Epidermal melanocyte (primary cell): ENCODE results near the gene PARS2.

ENCODE experiments used
- DNase-seq: peaks from one replicate; pipeline ENCODE4 v3.0.0; 2011; ENCODE audit warnings: low spot score; ENCODE audit not compliant: insufficient read length

PARS2 gene

DNA sequence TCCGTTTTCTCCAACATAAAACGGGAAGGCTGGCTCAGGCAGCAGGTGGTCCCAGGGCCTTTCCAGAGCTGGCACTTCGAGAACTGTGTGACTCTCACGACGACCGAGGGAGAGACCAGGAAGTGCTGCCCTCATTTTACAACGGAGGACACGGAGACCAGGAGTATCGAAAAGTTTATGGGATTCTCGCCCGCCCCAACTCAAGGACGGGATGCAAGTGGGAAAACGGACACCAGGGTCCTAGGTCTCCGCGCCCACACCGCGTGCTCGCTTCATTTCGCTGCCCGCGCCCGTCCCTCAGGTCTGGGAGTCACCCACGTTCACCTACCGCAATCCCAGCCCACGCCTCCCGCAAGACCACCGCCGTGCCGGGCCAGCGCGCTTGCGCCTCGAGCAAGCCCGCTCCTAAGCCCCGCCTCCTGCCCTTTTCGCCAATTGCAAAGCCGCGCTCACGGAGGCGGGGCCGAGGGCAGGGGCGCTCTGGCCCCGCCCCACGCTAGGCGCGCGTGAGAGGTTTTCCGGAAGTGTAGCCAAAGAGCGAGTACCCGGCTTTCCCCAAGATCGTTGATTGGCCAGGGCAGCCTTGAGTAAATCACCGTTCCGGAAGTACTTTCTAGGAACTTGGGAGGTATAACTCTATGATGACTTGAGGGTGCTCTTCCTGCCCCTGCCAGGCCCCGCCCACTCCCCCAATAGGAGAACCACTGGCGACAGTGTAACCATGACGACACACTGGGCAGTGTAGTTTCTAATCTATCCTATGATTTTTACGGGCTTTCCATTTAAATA is at the start of gene PARS2:
Gene PARS2, minus strand, starts transcription at position 391 of the 789 bp plus-strand sequence. CDS start 5,362 bp downstream, outside the sequence.
- peak; percentile 98 for DNase-seq

DNA sequence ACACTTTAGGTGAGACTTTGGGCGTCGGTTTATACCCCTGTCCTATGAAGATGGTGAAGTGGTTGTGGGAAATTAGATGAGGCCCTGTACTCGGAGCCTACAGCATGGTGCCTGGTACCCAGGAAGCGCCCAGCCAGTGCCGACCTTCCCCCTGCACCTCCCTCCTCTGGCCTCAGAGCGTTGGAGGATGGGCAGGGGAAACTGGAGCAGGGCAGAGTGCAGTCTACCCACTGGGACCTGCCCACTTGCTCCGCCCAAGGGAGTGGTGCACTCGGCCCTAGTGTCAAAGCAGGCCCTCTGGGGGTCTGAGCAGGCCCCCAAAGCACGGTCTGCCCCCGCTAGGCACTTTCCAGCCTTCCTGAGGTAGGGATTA is 49.8 kb upstream of the PARS2 start:
- DNase-seq: no peak

DNA sequence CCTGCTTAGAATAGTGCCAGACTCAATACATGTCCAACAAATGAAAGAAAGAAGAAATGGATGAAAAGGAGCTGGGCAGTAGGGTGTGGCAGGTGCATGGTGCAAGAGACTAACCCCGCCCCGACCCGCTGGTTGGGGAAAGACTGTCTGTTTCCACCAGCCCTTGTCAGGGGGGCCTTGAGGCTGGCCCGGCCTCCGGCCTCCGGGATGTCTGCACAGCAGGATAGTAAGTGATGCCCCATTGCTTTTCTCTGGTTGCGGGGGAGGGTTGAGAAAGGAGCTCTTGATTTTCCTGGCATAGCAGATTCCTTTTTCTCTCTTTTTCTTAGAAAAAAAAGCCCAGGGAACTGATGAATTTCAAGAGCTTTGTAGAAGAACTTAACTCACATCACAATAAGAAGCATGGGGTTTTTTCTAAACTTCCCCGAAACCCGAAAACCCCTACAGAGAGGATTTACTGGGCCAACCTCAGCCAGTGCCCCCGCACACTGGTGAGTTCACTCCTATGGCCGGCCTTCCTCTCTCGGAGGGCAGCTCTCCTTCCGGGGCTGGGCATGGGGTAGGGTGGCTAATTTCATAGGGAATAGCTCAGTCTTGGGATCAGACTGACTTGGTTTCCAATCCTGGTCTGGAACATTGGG is 49.3 kb upstream of the PARS2 start:
- DNase-seq: peak; percentile 8

DNA sequence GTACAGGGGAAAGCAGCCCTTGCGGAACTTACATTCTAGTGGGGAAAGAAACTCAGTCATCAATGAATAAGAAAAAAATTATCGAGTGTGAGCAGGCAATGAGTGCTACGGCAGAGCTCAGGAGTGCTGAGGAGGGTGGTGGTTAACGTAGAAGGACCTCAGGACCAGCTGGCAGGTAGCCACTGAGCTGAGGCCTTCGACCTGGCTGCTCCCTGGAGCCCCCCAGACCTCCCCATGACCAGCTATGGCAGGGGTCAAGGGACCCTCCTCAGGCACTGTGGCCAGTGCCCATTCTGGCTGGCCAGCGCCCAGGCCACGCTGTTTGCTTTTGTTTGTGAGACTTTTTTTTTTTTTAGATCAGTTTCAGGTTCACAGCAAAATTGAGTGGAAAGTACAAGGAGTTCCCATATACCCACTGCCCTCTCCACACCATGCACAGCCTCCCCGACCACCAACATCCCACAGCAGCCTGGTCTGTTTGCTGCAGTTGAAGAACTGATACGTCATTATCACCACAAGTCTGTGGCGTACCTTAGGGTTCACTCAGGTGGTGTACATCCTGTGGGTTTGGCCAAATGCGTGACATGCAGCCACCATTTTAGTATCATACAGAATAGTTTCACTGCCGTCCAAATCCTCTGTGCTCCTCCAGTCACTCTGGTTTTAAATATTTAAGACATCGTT is 48.6 kb upstream of the PARS2 start:
- no peak for DNase-seq

DNA sequence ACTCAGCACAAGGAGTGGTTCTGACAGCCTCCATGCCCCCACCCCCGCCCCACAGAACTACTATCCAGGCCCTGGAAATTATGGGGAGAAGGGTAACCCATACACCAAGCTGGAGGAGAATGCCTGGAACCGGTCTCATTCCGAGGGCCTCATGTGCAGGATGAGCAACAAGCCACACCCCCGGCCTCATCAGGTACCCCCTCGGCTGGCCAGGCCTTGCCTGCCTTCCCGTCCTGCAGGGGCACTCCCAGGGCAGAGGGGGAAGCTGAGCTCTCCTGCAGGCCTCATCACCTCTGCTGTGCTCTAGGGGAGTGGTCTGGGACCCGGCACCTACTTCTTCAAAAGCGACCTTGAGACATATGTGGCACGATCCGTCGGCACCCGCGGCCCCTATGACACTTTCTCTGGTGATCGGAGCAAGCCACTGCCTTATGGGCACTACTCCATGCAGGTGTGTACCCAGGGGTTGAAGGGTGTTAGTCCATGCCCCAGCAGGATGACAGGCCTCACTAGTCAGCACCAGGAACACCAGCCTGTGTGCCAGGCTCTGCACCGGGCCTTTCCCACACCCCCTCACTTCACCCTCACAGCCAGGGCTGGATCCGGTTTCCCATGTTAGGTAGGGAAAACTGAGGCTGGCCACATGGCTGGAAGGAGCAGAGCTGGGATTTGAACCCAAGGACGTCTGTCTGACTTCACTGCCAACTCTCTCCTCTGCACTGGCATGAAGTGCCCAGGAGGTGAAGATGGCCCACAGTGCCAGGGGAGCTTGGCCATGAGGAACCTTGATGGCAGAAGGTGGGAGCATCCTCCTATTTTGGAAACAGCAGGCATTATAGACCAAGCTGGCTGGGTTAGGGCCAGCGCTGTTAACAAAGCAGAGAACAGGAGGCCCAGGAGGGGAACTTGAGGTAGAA is 47.7 kb upstream of the PARS2 start:
- peak; percentile 14 for DNase-seq

DNA sequence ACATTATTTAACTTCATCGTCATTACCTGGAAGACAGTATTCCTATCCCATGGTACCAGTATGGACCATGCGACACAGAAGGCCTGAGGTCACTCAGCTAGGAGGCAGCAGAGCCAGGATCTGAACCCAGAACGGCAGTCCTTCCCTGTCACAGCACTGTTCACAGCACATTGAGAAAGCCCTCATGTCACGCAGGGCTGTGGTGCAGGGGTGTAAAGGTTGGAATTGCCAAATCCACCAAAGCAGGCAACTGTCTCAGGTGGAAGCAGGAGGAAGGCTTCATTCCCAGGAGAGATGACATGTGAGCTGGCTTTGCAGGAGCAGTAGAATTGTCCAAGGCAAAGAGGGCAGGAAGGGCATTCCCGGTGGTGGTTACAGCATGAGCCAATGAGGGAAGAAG is 46.7 kb upstream of the PARS2 start:
- DNase-seq: no peak

DNA sequence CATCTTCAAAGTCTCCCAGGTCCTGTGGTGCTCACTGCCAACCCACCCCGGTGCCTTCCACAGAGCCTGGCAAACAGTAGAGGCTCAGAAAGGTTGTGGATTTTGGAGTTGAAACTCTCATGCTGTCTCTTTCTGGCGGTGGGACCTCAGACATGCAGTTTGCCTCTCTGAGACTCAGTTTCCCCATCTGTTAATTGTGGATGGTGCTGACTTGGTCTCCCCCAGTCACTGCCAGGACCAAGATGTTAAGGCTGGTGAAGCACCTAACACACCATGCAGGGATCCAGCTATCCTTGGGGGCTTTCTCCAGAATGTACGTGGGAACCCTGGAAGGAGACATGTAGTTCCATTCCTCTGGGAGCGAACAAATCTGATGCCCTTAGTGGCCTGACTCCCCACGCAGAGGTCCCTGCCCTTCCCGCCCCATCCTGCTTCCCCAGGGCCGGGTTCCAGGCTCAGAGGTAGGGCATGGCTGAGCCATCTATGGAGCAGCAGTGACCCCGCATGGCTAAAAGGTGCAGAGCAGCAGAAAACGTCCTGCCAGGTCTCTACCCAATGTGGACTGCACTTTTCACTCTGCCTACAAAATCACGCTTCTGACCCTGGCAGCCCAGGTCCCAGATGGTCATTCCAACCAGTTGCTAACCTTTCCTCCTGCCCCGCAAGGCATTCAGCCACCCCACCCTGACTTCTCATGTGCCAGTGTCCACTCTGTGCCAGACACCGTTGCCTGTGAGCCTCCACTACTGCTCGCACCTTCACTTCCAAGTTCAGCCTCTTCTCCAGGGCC is 46.0 kb upstream of the PARS2 start:
- DNase-seq: peak; percentile 90

DNA sequence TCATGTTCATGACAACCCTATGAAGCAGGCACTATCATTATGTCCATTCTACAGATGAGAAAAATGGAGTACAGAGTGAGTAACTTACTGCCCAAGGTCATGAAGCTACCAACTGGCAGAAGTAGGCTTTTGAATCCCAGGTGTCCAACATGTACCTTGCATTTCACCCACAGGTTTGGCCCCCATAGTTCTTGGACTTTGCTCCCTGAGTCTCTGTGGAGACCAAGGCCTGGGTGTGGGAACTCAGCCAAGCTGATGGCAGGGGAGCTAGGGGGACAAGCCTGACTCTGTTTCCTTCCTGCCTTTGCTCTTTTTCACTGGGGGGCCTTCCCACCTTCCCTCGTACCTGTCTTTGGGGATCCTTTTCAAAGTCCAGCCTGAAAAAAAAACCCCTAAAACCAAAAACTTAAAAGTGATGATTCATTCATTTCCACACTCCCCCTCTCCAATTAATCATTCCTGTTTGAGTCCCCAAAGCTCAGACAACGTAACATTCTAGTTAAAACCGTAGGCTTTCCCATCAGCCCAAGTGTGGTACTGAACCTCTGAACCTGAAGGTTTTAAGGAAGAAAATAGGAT is 45.3 kb upstream of the PARS2 start:
- peak; percentile 19 for DNase-seq

DNA sequence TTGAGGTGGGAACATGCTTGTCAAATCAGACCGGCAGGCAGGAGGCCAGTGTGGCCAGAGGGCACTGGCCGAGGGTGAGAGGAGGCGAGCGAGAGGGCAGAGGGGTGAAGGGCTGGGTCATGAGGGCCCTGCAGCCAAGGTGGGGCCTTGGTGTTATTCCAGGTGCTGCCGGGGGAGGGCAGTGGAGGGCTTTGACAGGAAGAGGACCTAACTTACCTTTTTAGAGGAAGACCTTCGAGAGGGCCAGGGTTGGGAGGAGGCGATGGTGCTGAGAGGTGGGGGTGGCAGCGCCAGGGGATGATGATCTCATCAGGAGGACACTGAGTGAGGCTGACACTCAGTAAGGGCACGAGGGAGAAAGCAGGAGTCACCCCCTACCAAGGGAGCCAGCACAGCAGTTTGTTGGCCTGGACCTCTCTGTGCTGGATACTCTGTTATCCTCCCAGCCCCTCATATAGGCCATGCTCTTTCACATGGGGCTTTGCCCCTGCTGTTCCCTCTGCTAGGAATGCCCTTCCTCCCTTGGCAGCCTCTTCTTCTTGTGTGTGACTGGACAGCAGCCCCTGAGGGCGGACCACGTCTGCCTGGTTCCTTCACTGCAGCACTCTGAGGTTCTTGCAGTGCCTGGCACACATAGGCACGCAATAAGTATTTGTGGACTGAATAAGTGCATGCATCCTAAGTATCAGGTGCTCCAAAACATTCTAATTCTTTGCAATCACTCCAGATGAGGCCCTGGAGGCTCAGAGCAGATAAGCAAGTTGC is 44.3 kb upstream of the PARS2 start:
- no peak for DNase-seq

DNA sequence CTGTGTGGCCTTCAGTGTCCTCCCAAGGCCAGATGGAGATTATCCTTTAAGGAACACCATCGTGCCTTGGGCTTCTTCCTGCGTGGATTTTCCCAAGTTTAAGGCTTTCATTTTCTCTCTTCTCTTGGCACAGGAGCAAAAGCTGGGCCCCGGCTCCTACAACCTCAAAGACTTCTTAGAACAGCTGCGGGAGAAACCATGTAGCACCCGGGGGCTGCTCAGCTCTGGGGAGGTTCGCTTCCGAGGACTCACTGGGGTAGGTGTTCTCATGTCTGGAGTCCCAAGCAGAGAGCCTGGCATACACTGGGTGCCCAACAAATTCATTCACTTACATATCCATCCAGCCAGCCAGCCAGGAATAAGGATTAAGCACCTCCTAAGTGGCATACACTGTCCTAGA is 43.4 kb upstream of the PARS2 start:
- DNase-seq: no peak

DNA sequence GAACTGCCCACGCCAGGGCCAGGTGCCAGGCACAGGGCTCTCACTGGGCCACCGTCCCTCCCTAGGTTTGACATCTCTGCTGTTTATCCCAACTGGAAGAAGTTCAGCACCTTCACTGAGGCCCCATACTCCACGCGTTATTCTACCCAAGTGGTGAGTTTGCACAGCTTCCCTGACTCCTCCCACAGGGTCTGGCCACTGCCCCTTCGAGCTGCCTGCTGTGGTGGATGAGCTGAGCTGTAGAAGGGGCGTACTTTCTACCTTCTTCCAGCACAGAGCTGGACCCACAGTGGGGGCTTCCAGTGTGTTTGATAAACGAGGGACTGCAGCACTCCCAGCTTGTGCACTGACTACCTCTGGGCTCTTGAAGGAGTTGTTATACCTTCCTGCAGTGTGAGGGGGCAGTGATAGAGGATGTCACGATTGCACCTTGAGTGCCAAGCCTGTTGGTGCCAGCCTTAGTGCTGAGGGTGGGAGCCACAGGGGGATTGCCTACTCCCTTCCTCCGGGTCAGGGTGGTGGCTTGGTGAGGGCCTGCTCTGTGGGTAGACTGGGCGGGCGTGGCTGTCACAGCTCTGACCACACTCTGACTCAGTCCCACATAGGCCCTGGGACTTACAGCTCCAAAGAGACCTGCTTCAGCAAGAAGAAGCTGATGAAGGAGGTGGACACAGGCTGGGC is 42.7 kb upstream of the PARS2 start:
- DNase-seq: no peak

DNA sequence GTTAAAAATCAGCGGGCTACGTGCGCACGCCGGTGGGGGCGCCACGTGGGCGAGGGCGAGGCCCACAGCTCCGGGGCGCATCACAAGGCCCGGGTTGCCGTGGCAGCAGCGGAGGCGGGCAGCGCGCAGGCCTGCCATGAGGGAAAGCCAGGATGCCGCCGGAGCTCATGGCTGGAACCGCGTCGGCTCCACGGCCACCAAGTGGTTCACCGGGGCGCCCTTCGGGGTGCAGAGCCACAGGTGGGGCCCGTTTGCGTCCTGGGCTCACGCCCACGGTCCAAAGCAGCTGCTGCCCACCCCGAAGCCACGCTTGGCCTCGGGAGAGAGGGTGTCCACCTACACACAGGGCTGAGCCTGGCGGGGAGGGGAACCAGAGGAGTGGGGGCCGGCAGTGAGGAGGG is 41.7 kb upstream of the PARS2 start:
- no peak for DNase-seq

DNA sequence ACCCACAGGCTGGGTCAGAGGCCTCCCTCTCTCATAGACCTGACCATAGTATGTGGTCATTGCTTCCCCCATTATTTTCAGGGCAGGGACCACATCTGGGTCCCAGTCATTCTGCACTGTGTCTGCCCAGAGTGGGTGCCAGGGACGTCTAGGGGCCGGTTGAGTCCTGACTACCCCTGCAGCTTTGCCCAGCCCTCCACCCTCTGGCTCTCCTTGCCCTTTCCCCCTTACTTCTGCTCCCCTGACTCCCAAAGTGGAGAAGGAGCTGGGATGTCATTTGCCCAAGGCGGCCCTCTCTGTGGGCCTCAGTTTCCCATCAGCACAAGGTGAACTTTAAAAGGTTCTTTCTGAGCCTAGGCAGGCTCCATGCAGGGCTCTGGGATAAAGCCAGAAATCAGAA is 41.1 kb upstream of the PARS2 start:
- no peak for DNase-seq

DNA sequence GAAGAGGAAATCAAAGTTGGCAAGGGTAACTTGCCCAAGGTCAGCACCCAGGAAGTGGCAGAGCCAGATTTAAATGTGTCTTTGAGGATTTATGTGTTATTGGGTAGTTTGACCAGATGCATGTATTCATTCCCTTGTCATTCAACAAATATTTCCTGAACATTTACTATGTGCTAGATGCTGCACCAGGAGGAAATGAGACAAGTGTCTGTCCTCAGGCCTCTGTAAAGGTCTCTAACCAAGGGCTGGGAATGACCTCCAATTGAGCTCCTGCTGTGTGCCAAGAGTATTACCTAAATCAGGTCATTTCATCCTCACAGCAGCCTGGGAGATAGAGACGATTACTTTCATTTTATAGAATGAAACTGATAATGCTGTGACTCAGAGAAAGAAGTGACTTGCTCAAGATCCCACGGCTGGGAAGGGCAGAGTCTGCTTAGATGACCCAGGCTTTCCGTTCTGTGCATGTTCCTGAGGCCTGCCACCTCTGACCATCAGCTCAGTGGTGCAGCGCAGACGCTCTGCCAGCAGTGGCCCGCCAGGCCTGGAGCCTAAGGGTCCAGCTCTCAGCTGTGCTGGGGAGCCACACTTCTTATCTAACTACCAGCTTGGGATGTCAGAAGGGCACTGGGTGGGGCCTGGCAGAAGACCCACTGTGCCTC is 40.3 kb upstream of the PARS2 start:
- DNase-seq: no peak

DNA sequence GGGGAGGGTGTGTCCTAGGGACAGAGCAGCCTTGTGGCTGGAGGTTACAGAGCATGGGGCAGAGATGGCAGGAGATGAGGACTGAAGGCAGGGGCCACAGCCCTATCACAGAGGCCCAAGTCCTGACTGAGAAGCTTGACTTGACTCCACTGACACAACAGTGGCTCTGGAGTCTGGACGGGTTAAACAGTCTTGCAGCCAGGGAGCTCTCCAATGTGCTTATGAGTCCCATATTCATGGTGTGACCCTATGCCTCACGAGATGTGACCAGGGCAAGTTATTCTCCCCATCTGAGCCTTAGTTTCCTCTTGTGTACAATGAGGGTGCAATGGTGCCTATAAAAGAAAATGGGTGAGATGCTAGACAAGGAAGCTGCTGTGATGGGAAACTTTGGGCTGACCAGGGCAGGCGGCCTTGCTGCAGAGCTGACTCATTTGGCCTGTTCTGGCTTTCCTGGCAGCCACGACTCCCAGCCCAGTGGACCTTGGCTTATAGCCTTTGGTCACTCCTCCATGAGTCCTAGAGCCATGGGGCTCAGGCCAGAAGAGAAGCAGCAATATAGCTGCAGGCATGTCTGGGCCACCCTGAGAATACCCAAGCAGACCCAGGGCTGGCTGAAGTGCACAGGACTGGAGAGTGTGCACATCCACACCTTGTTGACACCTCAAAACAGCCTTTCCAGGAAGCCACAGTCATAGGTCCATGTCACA is 39.6 kb upstream of the PARS2 start:
- DNase-seq: no peak

DNA sequence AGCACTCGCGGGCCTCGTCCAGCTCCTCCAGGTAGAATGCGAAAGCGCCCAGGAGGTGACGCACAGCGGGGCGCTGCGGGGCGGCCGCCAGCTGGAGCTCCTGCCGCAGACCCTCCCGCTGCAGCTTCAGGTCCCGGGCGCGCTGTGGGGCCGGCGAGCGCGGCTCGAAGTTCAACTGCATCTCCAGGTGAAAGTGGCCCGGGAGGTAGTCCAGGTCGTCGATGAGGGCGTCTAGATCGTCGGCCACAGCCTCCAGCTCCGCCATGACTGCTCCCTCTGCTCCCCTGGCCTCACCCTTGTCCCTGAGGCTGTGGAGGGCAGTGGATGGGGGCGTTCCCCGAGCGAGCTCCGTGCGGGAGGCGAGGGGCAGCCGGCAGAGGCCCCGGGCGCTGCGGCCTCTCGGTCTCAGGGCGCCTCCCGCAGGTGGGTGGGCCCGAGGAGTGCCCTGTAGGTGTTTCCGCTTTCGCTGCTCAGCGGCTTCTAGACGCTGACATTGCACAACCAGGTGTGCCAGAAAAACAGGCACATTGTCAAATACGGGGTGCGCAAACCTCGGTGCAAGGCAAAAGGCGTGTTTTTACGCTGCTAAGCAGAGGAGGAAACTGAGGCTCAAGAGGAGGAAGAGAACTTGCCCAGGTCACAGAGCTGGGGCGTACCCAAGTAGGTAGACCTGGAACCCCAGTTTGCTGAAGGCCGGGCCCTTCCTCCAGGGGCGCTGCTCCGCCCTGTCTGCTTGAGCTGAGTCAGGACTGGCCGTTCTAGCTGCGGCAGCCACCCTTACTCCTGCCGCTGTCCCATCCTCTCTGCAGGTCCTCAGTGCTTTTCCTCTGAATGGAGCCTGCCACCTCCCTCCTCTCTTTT is 36.8 kb upstream of the PARS2 start, which contains the start of gene TTC22:
Gene TTC22, minus strand, starts transcription at position 425 of the 861 bp plus-strand sequence. Its CDS starts 160 bp downstream, at position 265.
- DNase-seq: no peak
